GM12878 (cell line): ENCODE results near the gene SEMA4D. TPM values are rescaled to one million over a fixed set of nuclear protein-coding genes. Genes with fewer than 3 reads are reported as not detected.

ENCODE experiments used
- ATAC-seq: fragments of 200-7000 bp; cut with Tn5 transposase; 3 replicates; pipeline ENCODE4 v1.9.1; 2020; ENCODE audit warnings: mild to moderate bottlenecking, moderate library complexity
- BruUV-seq: library from RNA; stranded (reverse); fragments of 400-500 nt; replicated peaks from 2 replicates; lab custom pipeline; 2021; lab: Mats Ljungman, UMichigan
- CTCF ChIA-PET: fragments of 300-600 bp; sonication (Branson Sonifier 250); formaldehyde crosslinking; extraction: SDS; loops from one replicate; lab custom pipeline; 2021; ENCODE audit warnings: inconsistent platforms; lab: Yijun Ruan, JAX
- POLR2A ChIA-PET: fragments of 350-600 bp; formaldehyde crosslinking; extraction: SDS; loops from one replicate; lab custom pipeline; 2021; ENCODE audit warnings: inconsistent platforms; lab: Charles Lee
- RAD21 ChIA-PET: fragments of 300-600 bp; sonication (Branson Sonifier 250); formaldehyde crosslinking; loops from one replicate; lab custom pipeline; 2023; ENCODE audit warnings: antibody characterized with exemption; ENCODE audit not compliant: unreplicated experiment; lab: Charles Lee
- SMC1A ChIA-PET: fragments of 300-600 bp; sonication (Branson Sonifier 250); formaldehyde crosslinking; loops from one replicate; lab custom pipeline; 2023; ENCODE audit not compliant: unreplicated experiment, uncharacterized antibody; lab: Charles Lee
- DNase-seq: peaks from one replicate; pipeline ENCODE4 v3.0.0-alpha.2; 2011; ENCODE audit warnings: low read depth, low spot score
- FAIRE-seq: peaks from 3 replicates; lab custom pipeline; 2011; peaks lifted over from hg19 to GRCh38; lab: Jason Lieb, UNC
- H2AFZ ChIP-seq: 2 replicates; pipeline ENCODE4 v1.6.0; 2011; ENCODE audit warnings: low read depth, low read length, control low read depth; ENCODE audit not compliant: control insufficient read depth
- H3K27ac ChIP-seq: 2 replicates; pipeline ENCODE4 v1.5.1; 2011; ENCODE audit warnings: control low read depth; ENCODE audit not compliant: control insufficient read depth, insufficient read depth
- H3K27me3 ChIP-seq, 2 experiments: replicated peaks in 1 of 2; 2 replicates each; pipeline versions ENCODE4 v1.6.0 to v1.6.1; 2011; ENCODE audit warnings: low read length in 1 of 2; ENCODE audit not compliant: control insufficient read depth in 2 of 2, insufficient read depth in 2 of 2
- H3K36me3 ChIP-seq, 2 experiments: 2 replicates each; pipeline ENCODE4 v1.5.1; 2011; ENCODE audit warnings: low read length in 1 of 2; ENCODE audit not compliant: control insufficient read depth in 2 of 2, insufficient read depth in 2 of 2
- H3K4me1 ChIP-seq: 2 replicates; pipeline ENCODE4 v1.6.1; 2011; ENCODE audit warnings: mild to moderate bottlenecking, low read length, moderate library complexity, mixed read lengths; ENCODE audit not compliant: control insufficient read depth, insufficient read depth
- H3K4me2 ChIP-seq: 2 replicates; pipeline ENCODE4 v1.6.0; 2011; ENCODE audit warnings: control low read depth; ENCODE audit not compliant: control insufficient read depth, insufficient read depth
- H3K4me3 ChIP-seq: fragments of 200-600 bp; sonication (generic); 2 replicates; pipeline ENCODE4 v1.5.1; 2016
- H3K79me2 ChIP-seq: 2 replicates; pipeline ENCODE4 v1.6.0; 2011; ENCODE audit warnings: low read length; ENCODE audit not compliant: control insufficient read depth, insufficient read depth
- H3K9ac ChIP-seq: 2 replicates; pipeline ENCODE4 v1.8.0; 2011; ENCODE audit warnings: low read length, control low read depth, mixed read lengths; ENCODE audit not compliant: control insufficient read depth, insufficient read depth
- H3K9me3 ChIP-seq: replicated peaks from 3 replicates; pipeline ENCODE4 v1.5.1; 2011; ENCODE audit warnings: mild to moderate bottlenecking, low read length; ENCODE audit not compliant: control insufficient read depth, insufficient read depth
- H4K20me1 ChIP-seq: 2 replicates; pipeline ENCODE4 v1.6.0; 2011; ENCODE audit not compliant: control insufficient read depth, insufficient read depth
- ASH2L ChIP-seq: fragments of 300-600, 200-600 bp; sonication (generic); IDR thresholded peaks from 2 replicates; pipeline ENCODE4 v1.6.1; 2017; ENCODE audit warnings: low read depth, mild to moderate bottlenecking, borderline replicate concordance
- BMI1 ChIP-seq: fragments of 450-650 bp; IDR thresholded peaks from 2 replicates; pipeline ENCODE4 v1.6.1; 2016; ENCODE audit warnings: mild to moderate bottlenecking, moderate library complexity, borderline replicate concordance
- CEBPZ ChIP-seq: fragments of 150-350 bp; IDR thresholded peaks from 2 replicates; pipeline ENCODE4 v1.6.1; 2016; ENCODE audit warnings: low read depth, low read length
- CREB1 ChIP-seq: IDR thresholded peaks from 2 replicates; pipeline ENCODE4 v1.6.1; 2012; ENCODE audit warnings: low read depth, mild to moderate bottlenecking, inconsistent platforms
- EGR1 ChIP-seq, 2 experiments: IDR thresholded peaks; 1 replicate in 1 of 2; 2 replicates in 1 of 2; pipeline ENCODE4 v1.6.1; 2011 to 2012; ENCODE audit warnings: low read depth in 2 of 2, low read length in 2 of 2, borderline replicate concordance in 1 of 2, mild to moderate bottlenecking in 1 of 2, moderate library complexity in 1 of 2
- EZH2 ChIP-seq: IDR thresholded peaks from 2 replicates; pipeline ENCODE4 v1.6.1; 2012; ENCODE audit warnings: low read depth, mild to moderate bottlenecking, control low read depth, inconsistent platforms, low read length, borderline replicate concordance; ENCODE audit not compliant: control insufficient read depth
- IRF4 ChIP-seq: IDR thresholded peaks from 2 replicates; pipeline ENCODE4 v1.6.1; 2011; ENCODE audit warnings: low read depth, low read length
- NR2C1 ChIP-seq: fragments of 450-650 bp; IDR thresholded peaks from 2 replicates; pipeline ENCODE4 v1.6.1; 2017; ENCODE audit warnings: antibody characterized with exemption, mild to moderate bottlenecking, moderate library complexity
- PAX8 ChIP-seq: fragments of 450-650 bp; IDR thresholded peaks from 2 replicates; pipeline ENCODE4 v1.6.1; 2017; ENCODE audit warnings: mild to moderate bottlenecking, moderate library complexity
- POLR2A ChIP-seq: IDR thresholded peaks from 2 replicates; pipeline ENCODE4 v1.6.1; 2011; ENCODE audit warnings: low read depth, mild to moderate bottlenecking, low read length
- SUZ12 ChIP-seq: fragments of 200-600 bp; sonication (generic); IDR thresholded peaks from one replicate; pipeline ENCODE4 v1.6.1; 2018; ENCODE audit warnings: antibody characterized with exemption, mild to moderate bottlenecking; ENCODE audit not compliant: unreplicated experiment
- TCF7 ChIP-seq: IDR thresholded peaks from 2 replicates; pipeline ENCODE4 v1.6.1; 2014; ENCODE audit warnings: antibody characterized with exemption, borderline replicate concordance
- WRNIP1 ChIP-seq: IDR thresholded peaks from 2 replicates; pipeline ENCODE4 v1.6.1; 2011; ENCODE audit warnings: low read depth, low read length, improper control_type of control experiment, borderline replicate concordance
- WGBS: methylation state at CpG from one replicate; pipeline ENCODE4 v1.1.6; 2016; ENCODE audit warnings: low lambda C conversion rate; ENCODE audit not compliant: insufficient replicate concordance, insufficient coverage; ENCODE audit errors: missing lambda C conversion rate; 5-methylcytosine and 5-hydroxymethylcytosine counted together
- in situ Hi-C: fragments of 300-500 bp; cut with MboI; formaldehyde crosslinking; loops from 9 replicates; pipeline ENCODE4 v1.14.3; 2018; ENCODE audit warnings: mixed read lengths
- intact Hi-C: fragments of 100-400 bp; cut with micrococcal nuclease; formaldehyde crosslinking; loops from one replicate; pipeline ENCODE4 v1.14.2; 2022; ENCODE audit not compliant: unreplicated experiment
- polyA plus RNA-seq, 11 experiments: library from polyadenylated mRNA; depleted of rRNA in 4 of 11; unstranded in 6 of 11; stranded (reverse) in 5 of 11; fragments of >200 nt; fragmentation: Nextera tagmentation in 4 of 11; fragmentation: Illumina TruSeq in 1 of 11; extraction: Ambion mirVana in 4 of 11; extraction: Trizol in 1 of 11; gene quantifications; 1 replicate in 1 of 11; 2 replicates in 10 of 11; pipeline versions ENCODE4 v1.2.1 to v1.2.3, GENCODE V29; 2011 to 2016; ENCODE audit warnings: inconsistent platforms in 2 of 11, missing spikeins in 2 of 11, low read depth in 1 of 11
- total RNA-seq, 4 experiments: library from RNA; depleted of rRNA in 3 of 4; stranded (reverse); fragments of >200 nt in 3 of 4; fragmentation: Illumina TruSeq in 1 of 4; extraction: Trizol in 1 of 4; gene quantifications; 2 replicates each; pipeline versions ENCODE4 v1.2.1 to v1.2.3, GENCODE V29; 2013 to 2021

Gene SEMA4D
- total and polyA plus RNA-seq, 10 of the 15 experiments (the other 5 are each of a cell fraction or from before 2014, with no cell fraction given) = 15.1 to 136 (median 39.6) TPM

GRCh38 chr9:89508951-89509615 lies 11.2 kb upstream of the SEMA4D start (continued):
- TF ChIP-seq PAX8 (no peak), NR2C1 (no peak), ASH2L (no peak), POLR2A (no peak), EZH2 (no peak), EGR1 (IDR thresholded peaks at IDR 0.05; ENCODE audit: borderline replicate concordance in 1 of 2, low read depth in 2 of 2, low read length in 2 of 2) (no peak), BMI1 (no peak), CREB1 (no peak)

- Histone ChIP-seq H3K27me3 (no peaks in the 10 kb centered on the region), H3K27ac (no peak overlapping the region), H2AFZ (no peak overlapping the region), H3K4me1 (peaks cover 6% of the 10 kb centered on the region), H4K20me1 (no peaks in the 10 kb centered on the region), H3K9ac (no peak overlapping the region), H3K9me3 (no peaks in the 10 kb centered on the region), H3K79me2 (no peaks in the 10 kb centered on the region), H3K36me3 (no peaks in the 10 kb centered on the region), H3K4me3 (no peak overlapping the region), H3K4me2 (no peak overlapping the region)
- CTCF ChIA-PET = no interaction called here
- in situ Hi-C loops = no loop called here
- ATAC-seq = no peak
- DNase-seq = no peak
- TF ChIP-seq IRF4 = no peak
- no peak for TF ChIP-seq CEBPZ
- no peak for TF ChIP-seq SUZ12
- TF ChIP-seq WRNIP1 = no peak
- TF ChIP-seq TCF7 = no peak
- POLR2A ChIA-PET = no interaction called here
- no TSS peak for BruUV-seq
- intact Hi-C loops = no loop called here
- no peak for FAIRE-seq
- SMC1A ChIA-PET = interaction anchor here (0.9 to 1.7 kb wide), 3 partner anchors 14 to 43 kb away, joined by 3 to 6 read pairs (median 3); no protein-coding TSS in a partner anchor
- 82% methylated on average over 6 of the region's 6 CpGs for whole genome bisulfite sequencing
- RAD21 ChIA-PET = no interaction called here
Observed at GRCh38 chr9:89505911-89506310, 8.0 kb upstream of the SEMA4D start.
